Fibroblast of the conjunctiva (primary cell): ENCODE results near the gene SECISBP2L.
"Not testable (repeated sequence)": the region's sequence is repeated elsewhere in the genome, so short reads cannot be mapped to it uniquely, and the experiment has no call there.

Experiments
- DNase-seq: peaks from one replicate; pipeline ENCODE4 v3.0.0-alpha.2; 2010; ENCODE audit warnings: low read depth

The SECISBP2L gene

GRCh38 chr15:49046220-49047102 lies at the start of gene SECISBP2L:
Gene SECISBP2L (minus strand): TSS chr15:49046446. CDS start chr15:49046299, 147 bp downstream.
- peak; percentile 81 for DNase-seq

GRCh38 chr15:49094923-49095322 lies 48.7 kb upstream of the SECISBP2L start:
- DNase-seq: no peak

GRCh38 chr15:49093252-49094105 lies 47.2 kb upstream of the SECISBP2L start:
- no peak for DNase-seq

GRCh38 chr15:49088996-49089395 lies 42.8 kb upstream of the SECISBP2L start:
- DNase-seq: no peak

- no peak for DNase-seq
These were observed 39.6 kb upstream of the SECISBP2L start for GRCh38 chr15:49085696-49086459.

GRCh38 chr15:49084285-49084570 lies 38.0 kb upstream of the SECISBP2L start:
- DNase-seq: no peak

GRCh38 chr15:49083401-49084284 lies 37.4 kb upstream of the SECISBP2L start:
- peak; percentile 9 for DNase-seq

GRCh38 chr15:49082960-49083359 lies 36.7 kb upstream of the SECISBP2L start:
- DNase-seq: peak; percentile 67

- DNase-seq: no peak
These were observed 33.2 kb upstream of the SECISBP2L start for GRCh38 chr15:49079340-49080039.

- DNase-seq: no peak
These were observed 29.6 kb upstream of the SECISBP2L start for GRCh38 chr15:49075881-49076280.

GRCh38 chr15:49074589-49075287 lies 28.5 kb upstream of the SECISBP2L start:
- DNase-seq: not testable (repeated sequence)

- no peak for DNase-seq
These were observed 20.1 kb upstream of the SECISBP2L start for GRCh38 chr15:49066372-49066771.

- no peak for DNase-seq
These were observed 18.6 kb upstream of the SECISBP2L start for GRCh38 chr15:49064884-49065283.

GRCh38 chr15:49064281-49064653 lies 18.0 kb upstream of the SECISBP2L start:
- DNase-seq: no peak

- DNase-seq: no peak
These were observed 17.4 kb upstream of the SECISBP2L start for GRCh38 chr15:49063402-49064280.

- DNase-seq: no peak
These were observed 16.7 kb upstream of the SECISBP2L start for GRCh38 chr15:49062900-49063299.

GRCh38 chr15:49060710-49061495 lies 14.7 kb upstream of the SECISBP2L start:
- DNase-seq: no peak

- DNase-seq: no peak
These were observed 13.2 kb upstream of the SECISBP2L start for GRCh38 chr15:49059491-49059890.
